ENCODE measurements around the gene EMC6. TPM values are rescaled to one million over a fixed set of nuclear protein-coding genes. Genes with fewer than 3 reads are reported as not detected.

EMC6 gene
- total and polyA plus RNA-seq, 2 of the 13 experiments (the other 11 are each of a cell fraction or from before 2014, with no cell fraction given), result 45.1 to 47.7 TPM

DNA sequence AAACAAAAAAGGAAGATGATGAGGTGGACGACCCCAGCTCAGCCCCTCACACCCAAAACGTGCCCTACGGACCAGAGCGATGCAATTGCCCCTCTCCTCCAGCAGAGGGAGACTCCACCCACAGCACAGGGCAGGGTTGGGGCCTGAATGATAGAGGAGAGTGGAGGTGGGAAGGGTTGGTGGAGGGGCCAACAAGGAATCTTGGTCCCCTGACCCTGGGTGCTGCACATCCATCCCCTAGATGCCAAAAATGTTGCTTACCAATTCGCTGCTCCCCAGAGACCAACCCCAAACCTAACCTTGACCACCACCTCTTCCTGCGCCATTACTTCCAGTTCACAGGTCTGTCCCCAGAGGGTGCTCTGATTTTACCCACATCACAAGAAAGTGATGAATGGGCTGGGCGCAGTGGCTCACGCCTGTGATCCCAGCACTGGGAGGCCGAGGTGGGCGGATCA, 14.5 kb downstream of the EMC6 start (continued):
- TF ChIP-seq ZNF407 (CRISPR knock-in tag; IDR thresholded peaks at IDR 0.05; ENCODE audit: not compliant biosample characterization) (no peak), BHLHE40 (IDR thresholded peaks at IDR 0.05; ENCODE audit: low read length) (peak; percentile 20; the same call in 1 of the 2 replicates), NR2C2 (CRISPR knock-in tag; IDR thresholded peaks at IDR 0.05; ENCODE audit: borderline replicate concordance) (no peak), RAD21 (CRISPR knock-in tag; IDR thresholded peaks at IDR 0.05) (peak; percentile 44), NONO (IDR thresholded peaks at IDR 0.05) (no peak), NONO (CRISPR knock-in tag; conservative IDR thresholded peaks at IDR 0.05) (no peak), AKAP8 (CRISPR knock-in tag; IDR thresholded peaks at IDR 0.05) (no peak), ZFP36L1 (CRISPR knock-in tag; IDR thresholded peaks at IDR 0.05) (no peak)
- TF ChIP-seq, protein P1, sequence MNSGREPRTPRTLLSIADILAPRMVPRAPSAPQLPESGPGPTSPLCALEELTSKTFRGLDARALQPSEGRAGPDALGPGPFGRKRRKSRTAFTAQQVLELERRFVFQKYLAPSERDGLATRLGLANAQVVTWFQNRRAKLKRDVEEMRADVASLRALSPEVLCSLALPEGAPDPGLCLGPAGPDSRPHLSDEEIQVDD (CRISPR knock-in tag; IDR thresholded peaks at IDR 0.05; ENCODE audit: borderline replicate concordance), result no peak
- TF ChIP-seq, protein P2, sequence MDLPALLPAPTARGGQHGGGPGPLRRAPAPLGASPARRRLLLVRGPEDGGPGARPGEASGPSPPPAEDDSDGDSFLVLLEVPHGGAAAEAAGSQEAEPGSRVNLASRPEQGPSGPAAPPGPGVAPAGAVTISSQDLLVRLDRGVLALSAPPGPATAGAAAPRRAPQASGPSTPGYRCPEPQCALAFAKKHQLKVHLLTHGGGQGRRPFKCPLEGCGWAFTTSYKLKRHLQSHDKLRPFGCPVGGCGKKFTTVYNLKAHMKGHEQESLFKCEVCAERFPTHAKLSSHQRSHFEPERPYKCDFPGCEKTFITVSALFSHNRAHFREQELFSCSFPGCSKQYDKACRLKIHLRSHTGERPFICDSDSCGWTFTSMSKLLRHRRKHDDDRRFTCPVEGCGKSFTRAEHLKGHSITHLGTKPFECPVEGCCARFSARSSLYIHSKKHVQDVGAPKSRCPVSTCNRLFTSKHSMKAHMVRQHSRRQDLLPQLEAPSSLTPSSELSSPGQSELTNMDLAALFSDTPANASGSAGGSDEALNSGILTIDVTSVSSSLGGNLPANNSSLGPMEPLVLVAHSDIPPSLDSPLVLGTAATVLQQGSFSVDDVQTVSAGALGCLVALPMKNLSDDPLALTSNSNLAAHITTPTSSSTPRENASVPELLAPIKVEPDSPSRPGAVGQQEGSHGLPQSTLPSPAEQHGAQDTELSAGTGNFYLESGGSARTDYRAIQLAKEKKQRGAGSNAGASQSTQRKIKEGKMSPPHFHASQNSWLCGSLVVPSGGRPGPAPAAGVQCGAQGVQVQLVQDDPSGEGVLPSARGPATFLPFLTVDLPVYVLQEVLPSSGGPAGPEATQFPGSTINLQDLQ (CRISPR knock-in tag; IDR thresholded peaks at IDR 0.05), result no peak
- TF ChIP-seq, protein P3, sequence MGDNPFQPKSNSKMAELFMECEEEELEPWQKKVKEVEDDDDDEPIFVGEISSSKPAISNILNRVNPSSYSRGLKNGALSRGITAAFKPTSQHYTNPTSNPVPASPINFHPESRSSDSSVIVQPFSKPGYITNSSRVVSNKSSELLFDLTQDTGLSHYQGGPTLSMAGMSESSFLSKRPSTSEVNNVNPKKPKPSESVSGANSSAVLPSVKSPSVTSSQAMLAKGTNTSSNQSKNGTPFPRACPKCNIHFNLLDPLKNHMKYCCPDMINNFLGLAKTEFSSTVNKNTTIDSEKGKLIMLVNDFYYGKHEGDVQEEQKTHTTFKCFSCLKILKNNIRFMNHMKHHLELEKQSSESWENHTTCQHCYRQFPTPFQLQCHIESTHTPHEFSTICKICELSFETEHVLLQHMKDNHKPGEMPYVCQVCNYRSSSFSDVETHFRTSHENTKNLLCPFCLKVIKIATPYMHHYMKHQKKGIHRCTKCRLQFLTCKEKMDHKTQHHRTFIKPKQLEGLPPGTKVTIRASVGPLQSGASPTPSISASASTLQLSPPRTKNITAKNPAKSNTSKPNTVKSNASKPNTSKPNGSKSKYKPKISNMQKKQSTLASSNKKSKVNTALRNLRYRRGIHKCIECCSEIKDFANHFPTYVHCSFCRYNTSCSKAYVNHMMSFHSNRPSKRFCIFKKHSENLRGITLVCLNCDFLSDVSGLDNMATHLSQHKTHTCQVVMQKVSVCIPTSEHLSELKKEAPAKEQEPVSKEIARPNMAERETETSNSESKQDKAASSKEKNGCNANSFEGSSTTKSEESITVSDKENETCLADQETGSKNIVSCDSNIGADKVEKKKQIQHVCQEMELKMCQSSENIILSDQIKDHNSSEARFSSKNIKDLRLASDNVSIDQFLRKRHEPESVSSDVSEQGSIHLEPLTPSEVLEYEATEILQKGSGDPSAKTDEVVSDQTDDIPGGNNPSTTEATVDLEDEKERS (CRISPR knock-in tag; IDR thresholded peaks at IDR 0.05), result no peak

All from HepG2 (cell line).